Putamen (tissue), 1 donor: ENCODE data around the gene SERPINA10.
"Not testable (repeated sequence)": the region's sequence is repeated elsewhere in the genome, so short reads cannot be mapped to it uniquely, and the experiment has no call there.

Source experiments
- DNase-seq: peaks from one replicate; pipeline ENCODE4 v3.0.0-alpha.2; 2016; ENCODE audit warnings: low spot score

SERPINA10 gene

DNA sequence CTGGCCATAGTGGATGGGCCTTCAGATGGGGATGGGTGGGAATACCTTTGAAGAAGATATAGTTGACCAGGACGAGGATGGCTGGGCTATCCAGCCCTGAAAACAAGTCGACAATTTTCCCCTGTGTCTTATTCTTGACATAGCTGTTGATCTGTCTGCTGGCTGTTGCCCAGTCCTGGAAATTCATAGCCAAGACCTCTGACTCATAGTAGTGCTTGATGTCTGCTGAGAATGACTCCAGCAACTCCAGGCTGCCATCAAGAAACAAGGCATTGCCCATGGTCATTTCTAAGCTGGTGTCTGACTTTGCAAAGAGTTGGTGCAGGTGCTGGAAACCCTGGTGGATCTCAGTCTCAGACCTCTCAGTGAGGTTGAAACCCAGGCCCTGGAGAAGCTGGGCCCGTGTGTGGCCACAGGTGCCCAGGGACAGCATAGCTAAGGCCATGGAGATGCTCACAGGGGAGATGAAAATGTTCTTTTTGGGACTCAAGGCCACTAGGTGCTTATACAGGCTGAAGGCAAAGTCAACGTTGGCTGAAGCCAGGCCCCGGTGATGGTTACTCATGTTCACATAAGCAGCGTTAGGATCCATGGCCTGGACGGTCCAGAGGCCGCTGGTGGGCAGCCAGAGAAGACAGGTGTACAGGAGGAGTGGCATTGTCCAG, 21.1 kb upstream of the SERPINA10 start:
- no peak for DNase-seq

DNA sequence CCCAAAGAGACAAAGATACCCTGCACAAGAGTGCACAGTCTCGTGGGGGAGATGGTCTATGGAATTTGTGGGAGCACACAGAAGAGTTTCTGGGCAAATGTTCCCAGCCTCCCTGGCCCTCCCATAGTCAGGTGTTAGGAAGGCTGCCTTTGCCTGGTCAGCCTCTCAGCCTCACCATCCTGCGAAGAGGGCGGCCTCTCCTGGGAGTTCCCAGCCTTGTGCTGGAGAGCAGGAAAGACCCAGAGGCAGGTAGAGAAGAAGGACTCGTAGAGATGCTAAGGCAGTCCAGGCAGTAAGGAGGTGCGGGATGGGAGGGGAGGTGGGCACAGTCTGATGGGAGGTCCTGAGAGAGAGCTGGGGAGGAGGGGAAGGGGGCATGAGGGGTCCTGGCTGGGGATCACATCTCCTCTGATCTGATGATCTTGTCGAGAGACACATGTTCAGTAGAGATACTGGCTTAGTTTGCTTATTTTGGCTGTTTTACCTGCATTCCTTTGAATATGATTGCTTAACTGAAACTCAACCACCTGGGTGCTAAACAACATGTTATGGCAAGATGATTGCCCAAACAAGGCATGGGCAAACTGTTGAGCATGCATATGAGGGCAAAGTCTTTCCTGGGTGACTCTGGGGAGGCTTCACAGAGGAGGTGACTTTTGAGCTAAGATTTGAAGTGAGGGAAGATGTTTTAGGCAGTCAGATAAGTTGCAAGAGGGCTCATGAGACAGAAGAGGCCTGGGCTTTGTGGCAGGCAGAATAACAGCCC, 19.6 kb upstream of the SERPINA10 start:
- DNase-seq = no peak

- DNase-seq = no peak
Observed at GRCh38 chr14:94310248-94310647, 17.2 kb upstream of the SERPINA10 start.

- DNase-seq = no peak
Observed at GRCh38 chr14:94309721-94310120, 16.7 kb upstream of the SERPINA10 start.

GRCh38 chr14:94307410-94307992, 14.4 kb upstream of the SERPINA10 start:
- DNase-seq = no peak

DNA sequence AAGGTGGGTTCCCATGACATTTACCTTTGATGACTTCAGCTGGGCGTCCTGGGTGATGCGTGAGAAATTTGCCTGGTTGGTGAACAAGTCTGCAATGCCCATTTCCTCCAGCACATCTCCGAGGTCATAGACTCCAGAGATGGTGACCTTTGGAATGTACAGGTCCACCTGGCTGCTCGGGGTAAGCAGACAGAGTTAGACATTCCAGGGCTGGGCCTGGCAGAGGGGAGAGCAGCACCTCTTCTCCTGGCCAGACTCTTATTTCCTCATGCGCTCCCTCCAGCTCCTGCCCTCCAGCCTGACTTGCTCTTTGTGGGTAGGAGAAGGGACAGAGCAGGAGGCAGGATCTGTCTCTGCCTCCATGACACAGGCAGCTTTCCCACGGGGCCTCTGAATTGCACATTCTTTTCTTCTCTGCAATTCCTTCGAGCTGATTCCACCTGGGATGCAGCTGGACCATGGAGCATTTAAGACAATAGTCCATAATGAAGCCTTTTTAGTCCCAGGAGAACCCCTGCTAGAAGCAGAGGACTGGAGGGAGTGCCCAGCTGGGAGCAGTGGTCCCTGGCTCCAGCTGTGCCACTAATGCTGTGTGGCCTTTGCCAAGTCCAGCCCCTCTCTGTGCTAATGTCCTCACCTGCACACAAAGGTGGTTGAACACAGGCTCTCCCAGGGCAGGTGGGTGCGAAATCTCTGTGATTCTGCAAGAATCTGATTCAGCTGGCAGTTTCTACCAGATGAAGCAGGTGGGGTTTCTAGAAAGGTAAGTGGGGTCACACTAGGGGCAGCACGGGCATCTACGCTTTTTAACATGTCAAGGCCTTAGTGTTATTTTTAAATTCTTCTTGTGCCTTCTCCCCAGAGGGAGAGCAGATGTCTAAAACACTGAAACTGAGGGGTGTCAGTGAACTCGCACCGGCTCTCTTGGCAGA, 13.2 kb upstream of the SERPINA10 start:
- DNase-seq = no peak

DNA sequence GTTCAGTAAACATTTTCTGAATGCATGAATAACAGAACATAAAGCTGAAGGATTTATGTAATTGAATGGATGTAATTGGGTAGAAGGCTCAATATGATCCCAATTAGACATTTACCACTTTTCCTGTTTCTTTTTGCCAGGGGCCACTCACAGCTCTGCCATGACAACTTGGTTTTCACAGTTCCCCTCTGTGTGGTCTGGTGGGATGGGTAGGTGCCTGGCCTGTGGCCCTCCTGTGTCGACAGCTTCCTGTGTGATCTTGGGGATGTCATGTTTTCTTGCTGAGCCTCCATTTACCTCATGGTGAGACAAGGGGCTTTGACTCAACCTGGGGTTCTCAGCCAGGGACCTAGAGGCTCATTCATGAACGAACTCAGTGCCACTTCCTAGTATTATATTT, 12.6 kb upstream of the SERPINA10 start:
- no peak for DNase-seq

DNA sequence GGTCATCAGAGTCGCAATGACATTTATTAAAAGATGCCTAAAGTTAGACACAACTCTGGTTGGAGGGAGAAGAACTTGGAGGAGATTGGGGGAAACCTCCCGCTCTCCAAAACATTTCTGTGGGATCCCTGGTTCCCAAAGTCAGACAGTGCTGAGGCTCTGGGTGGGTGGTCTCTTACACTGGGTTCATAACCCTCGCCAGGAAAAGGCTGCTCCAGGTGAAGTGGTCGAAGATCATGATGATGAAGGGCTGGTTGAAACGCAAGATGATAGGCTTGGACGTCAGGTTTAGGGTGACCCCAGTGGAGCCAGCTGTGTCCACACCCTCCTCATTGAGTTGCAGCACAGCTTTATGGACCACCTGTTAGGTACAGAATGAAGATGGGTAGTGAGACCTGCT, 11.2 kb upstream of the SERPINA10 start:
- DNase-seq = no peak

DNA sequence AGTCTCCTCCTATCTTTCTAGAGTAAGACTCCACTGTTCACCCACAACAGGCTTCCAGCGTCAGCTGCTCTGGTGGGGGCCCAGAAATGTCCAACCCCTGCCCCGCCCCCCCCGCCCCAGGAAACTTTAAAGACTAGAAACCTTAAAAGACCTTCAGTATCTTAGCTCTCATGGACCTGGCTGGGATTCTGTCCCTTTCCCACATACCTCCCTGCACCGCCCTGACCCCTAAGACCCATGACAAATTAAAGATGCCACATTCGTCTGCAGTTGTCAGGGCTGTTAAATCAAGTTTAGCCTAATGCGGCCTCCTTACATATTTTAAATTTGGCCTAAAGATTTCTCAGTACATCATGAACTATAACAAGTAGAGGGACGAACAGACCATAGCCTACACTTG, 10.0 kb upstream of the SERPINA10 start:
- DNase-seq = no peak

DNA sequence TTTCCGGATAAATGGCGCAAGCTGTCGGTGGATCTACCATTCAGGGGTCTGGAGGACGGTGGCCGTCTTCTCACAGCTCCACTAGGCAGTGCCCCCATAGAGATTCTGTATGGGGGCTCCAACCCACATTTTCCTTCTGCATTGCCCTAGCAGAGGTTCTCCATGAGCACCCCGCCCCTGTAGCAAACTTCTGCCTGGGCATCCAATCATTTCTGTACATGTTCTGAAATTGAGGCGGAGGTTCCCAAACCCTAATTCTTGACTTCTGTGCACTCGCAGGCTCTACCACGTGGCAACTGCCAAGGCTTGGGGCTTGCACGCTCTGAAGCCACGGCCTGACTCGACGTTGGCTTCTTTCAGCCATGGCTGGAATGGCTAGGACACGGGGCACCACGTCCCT, 5.1 kb upstream of the SERPINA10 start:
- no peak for DNase-seq

DNA sequence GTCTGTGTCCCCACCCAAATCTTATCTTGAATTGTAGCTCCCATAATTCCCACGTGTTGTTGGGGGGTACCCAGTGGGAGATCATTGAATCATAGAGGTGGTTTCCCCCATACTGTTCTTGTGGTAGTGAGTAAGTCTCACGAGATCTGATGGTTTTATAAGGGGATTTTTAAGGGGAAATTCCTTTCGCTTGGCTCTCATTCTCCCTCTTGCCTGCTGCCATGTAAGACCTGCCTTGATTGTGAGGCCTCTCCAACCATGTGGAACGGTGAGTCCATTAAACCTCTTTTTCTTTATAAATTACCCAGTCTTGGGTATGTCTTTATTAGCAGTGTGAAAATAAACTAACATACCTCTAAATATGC, 3.1 kb upstream of the SERPINA10 start:
- DNase-seq = not testable (repeated sequence)

DNA sequence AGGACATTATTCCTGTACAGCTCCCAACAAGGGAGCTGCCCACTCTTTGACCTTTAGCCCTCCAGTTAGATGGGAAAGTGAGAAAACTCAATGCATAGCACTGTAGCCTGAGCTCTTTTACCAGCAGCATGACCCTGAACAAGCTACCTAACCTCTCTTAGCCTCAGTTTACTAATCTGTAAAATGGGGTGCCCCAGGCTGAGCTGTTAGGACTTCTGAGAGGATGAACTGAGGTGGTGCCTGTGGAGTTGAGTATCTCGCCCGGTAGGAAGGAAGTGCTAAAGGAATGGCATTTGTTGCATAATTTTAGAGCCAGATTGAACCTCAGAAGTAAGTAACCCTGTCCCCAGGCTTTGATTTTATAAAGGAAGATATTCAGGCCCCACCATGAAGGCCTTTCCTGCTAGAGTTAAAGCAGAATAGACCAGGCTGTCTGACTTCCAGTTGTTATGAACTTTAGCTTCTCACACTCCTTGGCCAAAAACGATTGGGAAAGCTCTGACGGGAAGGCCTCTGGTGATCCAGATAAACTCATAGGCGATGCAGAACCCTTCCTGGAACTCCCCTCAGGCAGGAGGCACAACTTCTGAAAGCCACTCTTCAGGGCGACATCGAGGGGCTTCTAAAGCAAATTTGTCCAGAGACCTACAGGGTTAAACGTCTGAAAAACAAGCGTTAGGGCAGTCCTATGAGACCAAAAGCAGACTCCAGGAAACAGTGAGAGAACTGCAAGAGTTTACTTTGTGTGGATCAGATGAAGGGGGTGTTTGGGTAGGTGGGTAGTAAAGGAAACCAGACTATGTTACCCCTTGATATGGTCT, 2.5 kb upstream of the SERPINA10 start:
- DNase-seq = no peak

- no peak for DNase-seq
Observed at GRCh38 chr14:94293578-94293924, 483 bp upstream of the SERPINA10 start.

- no peak for DNase-seq
Observed at GRCh38 chr14:94292526-94292871, 569 bp downstream of the SERPINA10 start.

DNA sequence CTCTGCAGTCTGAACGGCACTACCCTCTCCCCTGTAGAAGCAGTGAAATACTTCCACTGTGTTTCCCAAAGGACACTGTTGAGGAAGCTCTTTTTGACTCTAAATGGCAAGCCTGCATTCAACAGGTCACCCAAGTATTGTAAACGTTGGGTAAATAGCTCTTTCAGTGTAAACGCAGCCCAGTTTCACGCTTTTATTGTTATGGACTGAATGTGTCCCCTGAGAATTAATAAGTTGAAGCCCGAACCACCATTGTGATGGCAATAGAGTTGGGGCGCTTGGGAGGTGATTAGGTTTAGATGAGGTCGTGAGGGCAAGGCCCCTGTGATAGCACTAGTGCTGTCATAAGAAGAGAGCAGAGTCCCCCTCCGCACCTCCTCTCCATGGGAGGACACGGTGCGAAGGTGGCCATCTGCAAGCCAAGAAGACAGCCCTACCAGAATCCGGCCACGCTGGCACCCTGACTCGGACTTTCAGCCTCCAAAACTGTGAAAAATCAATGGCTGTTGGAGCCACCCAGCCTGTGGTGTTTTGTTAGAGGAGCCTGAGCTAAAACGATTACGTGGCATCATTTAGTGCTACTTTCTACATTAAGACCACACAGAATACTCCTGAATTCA, 1.1 kb downstream of the SERPINA10 start:
- DNase-seq = no peak

DNA sequence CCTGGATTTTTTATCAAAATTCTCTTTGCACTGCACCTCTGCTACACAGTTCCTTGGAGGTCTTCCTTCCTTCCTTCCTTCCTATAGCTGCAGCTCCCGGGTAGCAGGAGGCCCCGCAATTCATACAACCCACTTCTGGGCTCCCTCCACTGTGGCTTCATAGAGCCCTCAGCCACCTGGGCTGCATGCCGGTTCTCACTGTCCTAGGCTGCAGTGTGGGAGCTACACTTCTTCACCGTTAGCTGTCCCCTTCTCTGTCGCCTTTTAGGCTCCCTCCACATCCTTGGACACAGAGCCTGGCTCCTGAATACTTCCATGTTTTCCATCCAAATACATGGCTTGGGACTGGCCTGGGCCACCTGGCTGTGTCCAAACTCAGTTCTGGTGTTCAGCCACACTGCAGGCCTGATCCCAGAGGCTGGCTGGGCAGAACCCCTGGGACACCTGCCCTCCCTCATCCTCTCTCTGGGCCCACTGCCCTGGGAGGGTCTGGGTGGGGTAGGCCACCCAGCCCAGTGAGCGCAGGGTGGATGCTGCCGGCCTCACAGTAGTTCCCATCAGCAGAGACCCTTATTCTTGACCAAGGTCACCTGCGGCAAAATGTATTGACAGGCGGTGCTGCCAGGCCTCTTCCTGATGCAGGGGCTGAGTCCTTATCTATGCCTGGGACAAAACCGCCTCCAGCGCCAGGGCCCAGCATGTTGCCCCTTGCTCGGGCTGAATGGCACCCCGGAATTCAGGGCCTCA, 1.7 kb downstream of the SERPINA10 start:
- no peak for DNase-seq

- no peak for DNase-seq
Observed at GRCh38 chr14:94290197-94290596, 2.9 kb downstream of the SERPINA10 start.

- no peak for DNase-seq
Observed at GRCh38 chr14:94288610-94289465, 4.2 kb downstream of the SERPINA10 start.

DNA sequence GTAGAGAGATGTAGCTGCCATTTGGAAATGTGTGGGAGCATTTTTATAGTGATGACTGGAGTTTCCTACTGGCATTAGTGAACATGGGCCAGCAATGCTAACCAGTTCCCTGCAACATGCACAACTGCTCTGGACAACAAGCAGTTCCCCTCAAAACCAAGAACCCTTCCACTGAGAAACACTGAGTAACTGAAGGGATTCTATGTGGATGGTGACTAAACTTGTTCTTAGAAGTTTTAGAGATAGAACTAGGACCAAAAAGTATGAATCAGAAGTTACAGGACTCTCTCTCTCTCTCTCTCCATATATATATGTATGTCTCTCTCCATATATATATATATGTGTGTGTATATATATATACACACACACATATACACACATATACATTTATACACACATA, 7.9 kb downstream of the SERPINA10 start:
- no peak for DNase-seq

GRCh38 chr14:94284221-94284620, 8.8 kb downstream of the SERPINA10 start:
- DNase-seq = no peak
